Loucy (cell line): ENCODE measurements around the gene SIGLEC6.
A peak's percentile ranks its signal among the peaks of the same experiment; 100 is the strongest.

ENCODE experiments used
- H2AFZ ChIP-seq: fragments of 200-600 bp; sonication (generic); 2 replicates; pipeline ENCODE4 v1.6.0; 2016; ENCODE audit warnings: antibody characterized with exemption, mild to moderate bottlenecking, low read length, moderate library complexity
- H3F3A ChIP-seq: fragments of 200-600 bp; 2 replicates; pipeline ENCODE4 v1.6.0; 2016; ENCODE audit warnings: antibody characterized with exemption, low read depth, mild to moderate bottlenecking
- H3K27me3 ChIP-seq: fragments of 200-600 bp; sonication (generic); 2 replicates; pipeline ENCODE4 v1.6.1; 2014; ENCODE audit warnings: low read length, mild to moderate bottlenecking; ENCODE audit not compliant: insufficient read depth, poor library complexity, severe bottlenecking
- H3K36me3 ChIP-seq: fragments of 200-600 bp; sonication (generic); 2 replicates; pipeline ENCODE4 v1.6.1; 2016; ENCODE audit warnings: low read length; ENCODE audit not compliant: insufficient read depth
- H3K4me1 ChIP-seq: fragments of 200-600 bp; sonication (generic); 2 replicates; pipeline ENCODE4 v1.5.1; 2014; ENCODE audit warnings: low read length, mild to moderate bottlenecking; ENCODE audit not compliant: insufficient read depth, poor library complexity, severe bottlenecking
- H3K4me2 ChIP-seq: fragments of 200-600 bp; sonication (generic); 2 replicates; pipeline ENCODE4 v1.6.0; 2014; ENCODE audit warnings: antibody characterized with exemption, low read length, low read depth, mild to moderate bottlenecking; ENCODE audit not compliant: poor library complexity, severe bottlenecking
- H3K4me3 ChIP-seq: fragments of 200-600 bp; sonication (generic); 2 replicates; pipeline ENCODE4 v1.5.1; 2014; ENCODE audit warnings: low read length, mild to moderate bottlenecking, mixed read lengths; ENCODE audit not compliant: poor library complexity, severe bottlenecking
- H3K79me2 ChIP-seq: fragments of 200-600 bp; sonication (generic); 2 replicates; pipeline ENCODE4 v1.6.1; 2014; ENCODE audit warnings: low read length; ENCODE audit not compliant: insufficient read depth
- H3K9ac ChIP-seq: fragments of 200-600 bp; sonication (generic); 2 replicates; pipeline ENCODE4 v1.6.0; 2014; ENCODE audit warnings: mild to moderate bottlenecking, low read depth, low read length, moderate library complexity; ENCODE audit not compliant: poor library complexity, severe bottlenecking
- H3K9me2 ChIP-seq: fragments of 200-600 bp; sonication (generic); replicated peaks from 2 replicates; pipeline ENCODE4 v1.6.1; 2016; ENCODE audit warnings: low read depth, low read length, mixed read lengths
- H3K9me3 ChIP-seq: fragments of 200-600 bp; sonication (generic); 2 replicates; pipeline ENCODE4 v1.6.1; 2014; ENCODE audit warnings: mild to moderate bottlenecking, antibody characterized with exemption, low read length, low read depth; ENCODE audit not compliant: insufficient read depth
- H4K20me1 ChIP-seq: fragments of 200-600 bp; sonication (generic); 2 replicates; pipeline ENCODE4 v1.6.0; 2014; ENCODE audit warnings: antibody characterized with exemption, low read length, mild to moderate bottlenecking; ENCODE audit not compliant: insufficient read depth, poor library complexity, severe bottlenecking
- CTCF ChIP-seq: fragments of 200-600 bp; sonication (generic); conservative IDR thresholded peaks from 2 replicates; pipeline ENCODE4 v1.5.1; 2014; ENCODE audit warnings: mild to moderate bottlenecking, antibody characterized with exemption, low read length
- EZH2phosphoT487 ChIP-seq: fragments of 200-600 bp; IDR thresholded peaks from 2 replicates; pipeline ENCODE4 v1.6.1; 2018; ENCODE audit warnings: antibody characterized with exemption, mild to moderate bottlenecking, moderate library complexity, borderline replicate concordance

The SIGLEC6 gene

GRCh38 chr19:51549533-51550324 is 18.3 kb upstream of the SIGLEC6 start:
- no peaks in the 10 kb centered on the region for H3K36me3 ChIP-seq
- H3K4me2 ChIP-seq: peak overlapping the region; percentile 94
- TF ChIP-seq CTCF: no peak
- TF ChIP-seq EZH2phosphoT487: no peak

GRCh38 chr19:51548891-51549305 is 17.4 kb upstream of the SIGLEC6 start:
- H3K9me2 ChIP-seq: no peaks in the 10 kb centered on the region
- peak overlapping the region; percentile 94 for H3K4me2 ChIP-seq
- peaks cover 71% of the 10 kb centered on the region for H3K4me1 ChIP-seq
- H3K9me3 ChIP-seq: no peaks in the 10 kb centered on the region
- no peak overlapping the region for H2AFZ ChIP-seq
- no peak overlapping the region for H3K9ac ChIP-seq
- peaks cover 17% of the 10 kb centered on the region for H3F3A ChIP-seq
- no peaks in the 10 kb centered on the region for H3K79me2 ChIP-seq
- TF ChIP-seq EZH2phosphoT487 (no peak), CTCF (no peak)
- H3K36me3 ChIP-seq: no peaks in the 10 kb centered on the region
- H3K4me3 ChIP-seq: peak overlapping the region; percentile 69
- no peaks in the 10 kb centered on the region for H4K20me1 ChIP-seq
- H3K27me3 ChIP-seq: no peaks in the 10 kb centered on the region

More at GRCh38 chr19:51549533-51550324, 18.3 kb upstream of the SIGLEC6 start:
- Histone ChIP-seq H3K9me3 (no peaks in the 10 kb centered on the region), H2AFZ (no peak overlapping the region), H3K79me2 (no peaks in the 10 kb centered on the region), H4K20me1 (no peaks in the 10 kb centered on the region), H3F3A (peaks cover 17% of the 10 kb centered on the region), H3K9ac (no peak overlapping the region), H3K4me3 (no peak overlapping the region), H3K4me1 (peaks cover 66% of the 10 kb centered on the region), H3K27me3 (no peaks in the 10 kb centered on the region), H3K9me2 (no peaks in the 10 kb centered on the region)

GRCh38 chr19:51548213-51548651 is 16.8 kb upstream of the SIGLEC6 start:
- H3K9me3 ChIP-seq: no peaks in the 10 kb centered on the region
- H3K79me2 ChIP-seq: no peaks in the 10 kb centered on the region
- no peaks in the 10 kb centered on the region for H4K20me1 ChIP-seq
- peaks cover 17% of the 10 kb centered on the region for H3F3A ChIP-seq
- H3K36me3 ChIP-seq: no peaks in the 10 kb centered on the region
- H3K27me3 ChIP-seq: no peaks in the 10 kb centered on the region
- TF ChIP-seq CTCF (no peak), EZH2phosphoT487 (no peak)
- peaks cover 71% of the 10 kb centered on the region for H3K4me1 ChIP-seq
- no peak overlapping the region for H2AFZ ChIP-seq
- H3K4me3 ChIP-seq: peak overlapping the region; percentile 69
- H3K9ac ChIP-seq: peak overlapping the region; percentile 47
- no peaks in the 10 kb centered on the region for H3K9me2 ChIP-seq
- peak overlapping the region; percentile 94 for H3K4me2 ChIP-seq
